KOPT-K1 (cell line): Measurements from ENCODE around the gene RPL10A.
"Not testable (repeated sequence)": the region's sequence is repeated elsewhere in the genome, so short reads cannot be mapped to it uniquely, and the experiment has no call there.

Experiments
- H3K27ac ChIP-seq: fragments of 200-600 bp; sonication (generic); 2 replicates; pipeline ENCODE4 v1.5.1; 2016; ENCODE audit warnings: antibody characterized with exemption, mild to moderate bottlenecking, low read depth, low read length; ENCODE audit not compliant: poor library complexity, severe bottlenecking
- H3K36me3 ChIP-seq: fragments of 200-600 bp; sonication (generic); 2 replicates; pipeline ENCODE4 v1.5.1; 2017; ENCODE audit warnings: antibody characterized with exemption, mild to moderate bottlenecking, low read length, moderate library complexity; ENCODE audit not compliant: insufficient read depth
- H3K9me3 ChIP-seq: fragments of 200-600 bp; sonication (generic); 2 replicates; pipeline ENCODE4 v1.5.1; 2017; ENCODE audit warnings: antibody characterized with exemption, low read length, mild to moderate bottlenecking; ENCODE audit not compliant: insufficient read depth, poor library complexity, severe bottlenecking

Gene RPL10A

DNA sequence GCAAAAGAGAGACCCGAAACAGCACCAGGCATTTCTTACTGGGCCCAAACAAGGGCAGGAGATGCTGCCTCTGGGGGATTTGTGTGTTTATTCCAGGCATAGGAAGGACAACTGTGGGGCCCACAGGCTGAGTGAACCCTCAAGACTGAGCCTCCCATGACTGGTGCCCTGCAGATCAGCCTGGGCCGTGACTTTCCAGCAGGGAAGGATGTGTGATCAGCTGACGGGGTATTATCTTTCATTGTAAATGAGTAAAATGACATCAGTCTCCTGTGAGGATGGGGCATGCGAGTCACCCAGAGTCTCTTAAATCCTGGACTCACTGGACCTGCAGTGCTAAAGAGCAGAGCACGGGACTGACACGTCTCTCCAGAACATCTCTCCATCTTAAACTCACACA, 32.6 kb downstream of the RPL10A start:
- H3K27ac ChIP-seq: no peak overlapping the region
- no peaks in the 10 kb centered on the region for H3K36me3 ChIP-seq
- H3K9me3 ChIP-seq: no peaks in the 10 kb centered on the region

DNA sequence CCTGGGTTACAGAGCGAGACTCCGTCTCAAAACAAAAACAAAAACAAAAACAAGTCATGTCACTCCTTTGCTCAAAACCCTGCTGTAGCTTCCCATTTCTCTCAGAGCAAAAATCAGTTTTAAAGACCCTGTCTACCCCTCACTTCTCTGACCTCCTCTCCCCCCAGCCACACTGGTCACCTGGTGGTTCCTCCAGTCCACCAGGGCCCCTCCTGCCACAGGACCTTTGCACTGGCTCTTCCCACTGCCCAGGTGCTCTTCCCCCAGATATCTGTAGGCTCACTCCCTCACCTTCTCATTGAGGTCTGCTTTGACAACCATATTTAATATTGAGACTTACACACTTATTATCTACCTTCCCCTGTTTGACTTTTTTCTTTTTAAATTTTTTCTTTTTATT, 33.6 kb downstream of the RPL10A start:
- no peak overlapping the region for H3K27ac ChIP-seq
- H3K9me3 ChIP-seq: no peaks in the 10 kb centered on the region
- H3K36me3 ChIP-seq: no peaks in the 10 kb centered on the region

DNA sequence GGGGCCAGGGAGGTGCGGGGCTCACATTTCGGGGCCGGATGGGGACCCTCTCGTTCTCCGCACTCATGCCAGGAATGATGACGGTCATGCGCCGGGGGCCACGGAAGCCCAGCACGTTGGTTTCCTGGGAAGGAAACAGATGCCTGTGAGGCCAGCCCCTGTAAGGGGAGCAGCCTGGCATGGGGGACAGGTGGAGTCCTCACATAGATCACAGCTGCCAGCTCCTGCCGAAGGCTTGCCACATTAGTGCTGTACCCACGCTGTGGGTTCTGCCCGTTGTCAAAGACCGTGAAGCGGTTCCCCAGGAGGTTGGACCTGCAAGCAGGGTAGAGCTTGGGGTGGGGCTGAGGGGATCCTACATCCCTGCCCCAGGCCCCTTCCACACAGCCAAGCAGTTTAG, 35.3 kb downstream of the RPL10A start:
- H3K36me3 ChIP-seq: no peaks in the 10 kb centered on the region
- no peaks in the 10 kb centered on the region for H3K9me3 ChIP-seq
- no peak overlapping the region for H3K27ac ChIP-seq

DNA sequence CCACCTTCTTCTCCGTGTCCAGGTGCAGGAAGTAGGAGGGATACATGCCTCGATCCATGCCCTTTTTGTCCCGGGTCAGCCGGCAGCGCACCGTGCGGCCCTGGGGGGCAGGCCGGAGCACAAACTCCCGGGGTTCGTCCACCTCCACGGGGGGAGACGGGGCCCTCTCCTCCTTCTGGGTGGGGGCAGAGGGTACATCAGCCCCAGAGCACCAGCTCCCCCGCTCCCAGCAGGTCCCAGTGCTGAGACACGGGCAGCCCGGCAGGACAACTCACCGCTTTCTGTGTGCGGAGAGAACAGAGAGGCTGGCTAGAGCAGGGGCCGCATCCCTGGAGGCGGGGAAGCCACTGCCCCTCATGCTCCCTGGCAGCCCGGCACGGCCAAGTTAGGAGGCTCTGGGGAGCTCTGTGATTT, 37.8 kb downstream of the RPL10A start:
- no peak overlapping the region for H3K27ac ChIP-seq
- no peaks in the 10 kb centered on the region for H3K9me3 ChIP-seq
- H3K36me3 ChIP-seq: no peaks in the 10 kb centered on the region

DNA sequence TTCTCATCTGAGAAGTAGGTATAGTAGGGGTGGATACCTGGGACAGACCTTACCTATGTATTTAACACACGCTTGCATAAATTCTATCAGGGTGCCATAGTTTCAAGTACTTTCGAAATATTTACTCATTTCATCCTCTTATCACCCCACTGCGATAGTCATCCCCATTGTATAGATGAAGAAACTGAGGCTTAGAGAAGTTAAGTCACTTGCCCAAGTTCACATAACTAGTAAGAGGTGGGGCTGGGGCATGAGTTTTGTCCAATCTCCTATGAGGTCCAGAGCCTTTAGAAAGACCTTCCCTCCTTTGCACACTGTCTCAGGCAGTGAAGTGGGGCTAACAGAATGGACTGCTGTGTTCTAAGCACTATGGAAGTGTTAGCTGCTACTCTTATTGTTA, 38.3 kb downstream of the RPL10A start:
- H3K9me3 ChIP-seq: no peaks in the 10 kb centered on the region
- no peaks in the 10 kb centered on the region for H3K36me3 ChIP-seq
- no peak overlapping the region for H3K27ac ChIP-seq

DNA sequence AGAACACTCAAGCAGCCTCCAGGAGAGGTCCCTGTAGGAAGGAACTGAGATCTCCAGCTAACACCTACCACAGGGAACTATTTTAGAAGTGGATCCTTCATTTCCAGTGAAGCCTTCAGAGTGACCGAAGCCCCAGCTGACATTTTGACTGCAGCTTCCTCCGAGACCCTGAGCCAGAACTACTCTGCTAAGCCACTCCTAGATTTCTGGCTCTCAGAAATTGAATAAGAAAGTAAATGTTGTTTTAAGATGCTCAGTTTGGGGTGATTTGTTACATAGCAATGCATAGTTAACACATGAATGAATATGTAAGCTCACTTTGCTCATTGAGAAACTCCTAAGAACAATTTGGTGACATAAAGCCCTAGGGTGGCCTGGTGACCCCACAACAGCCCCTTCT, 39.0 kb downstream of the RPL10A start:
- no peaks in the 10 kb centered on the region for H3K36me3 ChIP-seq
- no peak overlapping the region for H3K27ac ChIP-seq
- H3K9me3 ChIP-seq: no peaks in the 10 kb centered on the region

DNA sequence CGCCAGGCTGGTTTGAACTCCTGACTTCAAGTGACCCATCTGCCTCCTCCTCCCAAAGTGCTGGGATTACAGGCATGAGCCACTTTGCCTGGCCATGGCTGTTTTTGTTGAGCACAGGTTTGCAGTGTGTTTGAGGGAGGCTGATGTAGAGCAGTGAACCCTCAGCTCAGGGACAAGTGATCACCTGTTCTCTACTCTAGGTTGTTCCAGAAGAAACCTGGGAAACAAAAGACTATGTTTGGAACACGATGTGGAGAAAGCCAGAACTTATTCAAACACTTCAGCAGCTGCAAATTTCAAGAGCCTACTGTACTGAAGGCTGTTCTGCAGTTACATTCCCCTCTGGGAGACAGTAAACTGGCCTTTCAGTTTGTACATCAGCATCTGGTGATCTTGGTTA, 39.8 kb downstream of the RPL10A start:
- Histone ChIP-seq H3K36me3 (no peaks in the 10 kb centered on the region), H3K9me3 (no peaks in the 10 kb centered on the region), H3K27ac (no peak overlapping the region)

DNA sequence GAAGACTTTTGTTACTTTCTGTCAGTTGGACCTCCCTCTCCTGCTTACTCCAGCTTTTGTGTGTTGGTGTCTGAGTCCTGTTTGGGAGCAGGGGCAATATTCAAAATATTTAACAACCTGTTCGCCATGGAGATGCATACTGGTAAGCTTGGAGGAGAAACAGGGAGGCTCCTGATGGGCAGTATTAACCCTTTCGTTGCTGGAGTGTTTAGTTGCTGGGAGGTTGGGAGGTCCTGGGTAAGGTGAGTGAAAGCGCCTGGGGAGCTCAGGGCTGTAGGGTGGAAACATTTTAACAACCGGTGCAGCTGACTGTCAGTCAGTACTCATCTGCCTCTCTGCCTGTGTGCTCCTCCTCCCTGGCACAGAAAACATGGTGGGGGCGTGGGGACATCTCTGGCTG, 40.3 kb downstream of the RPL10A start:
- Histone ChIP-seq H3K27ac (no peak overlapping the region), H3K36me3 (no peaks in the 10 kb centered on the region), H3K9me3 (no peaks in the 10 kb centered on the region)

DNA sequence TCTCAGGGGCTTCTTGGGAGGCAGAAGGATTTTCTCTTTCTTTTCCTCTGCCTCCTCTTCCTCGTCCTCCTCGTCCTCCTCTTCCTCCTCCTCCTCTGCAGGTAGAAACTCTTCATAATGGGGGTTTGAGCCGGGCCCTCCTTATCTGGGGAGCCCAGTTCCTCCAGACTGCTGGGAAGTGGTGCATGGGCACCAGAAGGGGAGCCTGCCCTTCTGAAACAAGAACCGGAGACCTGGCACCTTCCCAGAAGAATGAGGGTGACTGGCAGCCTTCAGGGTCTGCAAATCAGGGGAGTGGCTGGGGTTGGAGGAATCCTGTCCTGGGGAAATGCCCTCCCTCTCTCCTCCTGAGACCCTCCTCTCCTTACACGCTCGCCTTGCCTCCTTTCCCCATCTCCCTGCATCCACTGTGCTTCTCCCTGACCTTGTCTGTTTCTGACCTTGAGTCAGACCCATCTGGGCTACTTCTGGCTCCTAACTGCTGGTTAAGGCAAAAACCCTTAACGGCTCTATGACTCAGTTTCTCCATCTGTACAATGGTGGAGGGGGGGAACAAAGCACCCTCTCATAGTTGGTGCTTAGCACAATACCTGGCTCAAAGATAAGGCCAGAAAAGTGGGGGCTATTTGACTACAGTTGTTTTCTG, 42.8 kb downstream of the RPL10A start:
- no peaks in the 10 kb centered on the region for H3K36me3 ChIP-seq
- no peak overlapping the region for H3K27ac ChIP-seq
- no peaks in the 10 kb centered on the region for H3K9me3 ChIP-seq

DNA sequence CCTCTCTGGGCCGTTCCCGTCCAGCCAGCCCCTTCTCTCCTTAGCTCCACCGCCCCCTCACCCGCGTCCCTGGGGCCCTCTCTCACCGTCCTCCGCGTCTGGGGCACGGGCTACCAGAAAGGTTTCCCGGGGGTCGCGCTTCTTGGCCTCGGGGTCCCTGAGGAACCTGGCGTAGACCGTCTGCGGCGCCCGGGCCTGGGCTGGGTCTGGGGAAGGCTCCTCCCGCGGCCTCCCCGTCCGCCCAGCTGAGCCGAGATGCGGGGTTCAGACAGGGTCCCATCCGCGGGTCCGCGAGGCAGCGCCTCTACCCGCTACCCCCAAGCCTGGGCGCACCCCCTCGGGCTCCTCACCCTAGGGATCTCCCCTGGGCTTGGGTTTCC, 43.4 kb downstream of the RPL10A start:
- Histone ChIP-seq H3K36me3 (no peaks in the 10 kb centered on the region), H3K27ac (no peak overlapping the region), H3K9me3 (no peaks in the 10 kb centered on the region)

DNA sequence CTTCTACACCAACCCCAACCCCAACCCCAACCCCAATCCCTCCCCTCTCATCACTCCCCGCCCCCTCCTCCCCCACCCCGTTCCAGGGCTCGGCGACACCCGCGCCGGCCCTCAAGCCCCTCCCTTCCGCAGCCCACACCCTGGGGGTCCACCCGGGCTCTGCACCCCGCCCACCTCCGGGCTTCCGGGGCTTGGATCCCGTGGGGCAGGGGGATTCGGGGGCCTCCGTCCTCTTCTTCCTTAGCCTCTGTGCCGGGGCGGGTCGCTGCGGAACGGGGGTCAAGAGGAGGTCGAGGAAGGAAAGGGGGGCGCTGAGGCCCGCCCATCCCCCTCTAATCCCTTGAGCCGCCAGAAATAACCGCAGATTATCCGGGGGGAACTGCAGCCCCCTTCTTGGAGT, 43.8 kb downstream of the RPL10A start:
- no peak overlapping the region for H3K27ac ChIP-seq
- no peaks in the 10 kb centered on the region for H3K9me3 ChIP-seq
- no peaks in the 10 kb centered on the region for H3K36me3 ChIP-seq

DNA sequence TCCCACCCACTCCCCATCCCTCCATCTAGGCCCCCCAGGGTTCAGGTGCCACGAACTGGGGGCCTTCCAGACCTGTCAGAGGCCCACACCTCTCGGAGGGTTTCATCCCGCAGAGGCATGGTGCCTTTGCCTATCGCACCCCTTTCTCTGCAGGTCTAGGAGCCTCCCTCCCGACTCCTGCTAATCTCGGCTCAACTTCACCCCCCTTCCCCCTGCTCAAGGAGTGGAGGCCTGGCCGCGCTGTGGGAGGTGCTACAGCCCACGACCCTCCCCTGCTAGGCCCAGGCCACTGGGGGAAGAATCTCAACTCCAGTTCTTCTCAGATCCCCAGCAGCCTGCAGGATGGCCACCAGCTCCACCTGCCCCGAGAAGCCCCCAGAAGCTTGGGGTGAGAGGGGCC, 44.5 kb downstream of the RPL10A start, which contains the start of gene TULP1:
TULP1 (minus strand) TSS at position 157 of the 400 bp plus-strand sequence; CDS start at position 119, 38 bp downstream.
- no peaks in the 10 kb centered on the region for H3K9me3 ChIP-seq
- no peak within 1 kb of the TSS for H3K27ac ChIP-seq
- H3K36me3 ChIP-seq: no peaks in the 10 kb centered on the region

DNA sequence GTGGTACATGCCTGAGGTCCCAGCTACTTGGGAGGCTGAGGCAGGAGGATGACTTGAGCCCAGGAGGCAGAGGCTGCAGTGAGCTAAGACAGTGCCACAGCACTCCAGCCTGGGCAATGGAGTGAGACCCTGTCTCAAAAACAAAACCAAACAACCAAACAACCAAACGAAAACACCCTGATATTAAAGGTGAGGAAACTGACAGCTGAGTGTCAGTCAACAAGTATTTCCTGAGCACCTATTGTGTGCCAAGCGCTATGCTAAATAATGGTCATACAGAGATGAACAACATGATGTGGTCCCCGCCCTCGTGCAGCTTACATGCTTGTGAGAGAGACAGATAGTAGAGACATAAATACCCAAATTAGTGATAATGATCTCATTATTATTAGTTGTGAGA, 46.4 kb downstream of the RPL10A start:
- Histone ChIP-seq H3K27ac (no peak overlapping the region), H3K36me3 (no peaks in the 10 kb centered on the region), H3K9me3 (no peaks in the 10 kb centered on the region)

DNA sequence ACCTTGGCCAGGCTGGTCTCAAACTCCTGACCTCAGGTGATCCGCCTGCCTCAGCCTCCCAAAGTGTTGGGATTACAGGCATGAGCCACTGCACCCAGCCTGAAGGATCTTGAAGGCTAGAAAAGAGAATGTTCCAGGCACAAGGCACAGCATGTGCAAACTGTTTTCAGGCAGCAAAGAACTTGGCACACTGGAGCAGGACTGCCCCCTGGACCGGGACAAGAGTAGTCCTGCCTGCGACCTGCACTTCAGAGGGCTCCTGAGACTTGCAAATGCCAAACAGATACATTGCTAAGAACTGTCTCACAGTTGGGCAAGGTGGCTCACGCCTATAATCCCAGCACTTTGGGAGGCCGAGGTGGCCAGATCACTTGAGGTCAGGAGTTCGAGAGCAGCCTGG, 47.7 kb downstream of the RPL10A start:
- H3K36me3 ChIP-seq, H3K9me3 ChIP-seq, H3K27ac ChIP-seq: not testable (repeated sequence)

DNA sequence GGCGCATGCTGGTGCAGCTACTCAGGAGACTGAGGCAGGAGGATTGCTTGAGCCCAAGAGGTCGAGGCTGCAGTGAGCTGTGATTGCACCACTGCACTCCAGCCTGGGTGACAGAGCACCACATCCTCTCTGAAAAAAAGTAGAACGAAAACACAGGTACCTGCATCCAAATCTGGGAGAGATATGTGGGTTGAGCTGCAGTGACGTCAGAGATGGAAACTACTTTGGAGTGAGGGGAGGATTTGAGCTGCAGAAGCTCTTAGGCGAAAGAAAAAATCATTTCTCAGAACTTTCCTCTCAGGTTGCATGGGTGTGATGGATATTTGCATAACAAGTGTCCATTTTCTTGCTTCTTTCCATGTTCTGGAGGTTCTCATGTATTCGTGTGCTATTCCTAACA, 48.5 kb downstream of the RPL10A start:
- Histone ChIP-seq H3K27ac (no peak overlapping the region), H3K36me3 (no peaks in the 10 kb centered on the region), H3K9me3 (no peaks in the 10 kb centered on the region)

DNA sequence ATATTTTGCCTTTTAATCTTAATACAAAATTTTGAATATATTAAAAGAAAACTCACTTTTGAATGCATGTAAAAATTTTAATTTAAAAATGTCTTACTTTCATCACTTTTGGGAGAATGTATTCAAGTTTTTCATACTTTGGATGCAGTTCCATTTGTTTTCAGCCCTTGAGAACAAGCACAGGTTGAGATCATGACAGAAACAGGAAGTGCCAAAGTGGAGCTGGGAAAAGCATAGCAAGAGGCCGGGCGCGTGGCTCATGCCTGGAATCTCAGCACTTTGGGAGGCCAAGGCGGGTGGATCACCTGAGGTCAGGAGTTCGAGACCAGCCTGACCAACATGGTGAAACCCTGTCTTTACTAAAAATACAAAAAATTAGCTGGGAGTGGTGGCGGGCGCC, 49.8 kb downstream of the RPL10A start:
- not testable (repeated sequence) for H3K27ac ChIP-seq, H3K9me3 ChIP-seq, H3K36me3 ChIP-seq
